Measurements from ENCODE around the gene CAB39.

CAB39 gene

GRCh38 chr2:230861552-230862255 is 149.1 kb downstream of the CAB39 start:
- in situ Hi-C loops (cut with HindIII; ENCODE audit: low pct_ligation_motif_present, low sequenced_read_pairs) = no loop called here
- TF ChIP-seq, protein P1, sequence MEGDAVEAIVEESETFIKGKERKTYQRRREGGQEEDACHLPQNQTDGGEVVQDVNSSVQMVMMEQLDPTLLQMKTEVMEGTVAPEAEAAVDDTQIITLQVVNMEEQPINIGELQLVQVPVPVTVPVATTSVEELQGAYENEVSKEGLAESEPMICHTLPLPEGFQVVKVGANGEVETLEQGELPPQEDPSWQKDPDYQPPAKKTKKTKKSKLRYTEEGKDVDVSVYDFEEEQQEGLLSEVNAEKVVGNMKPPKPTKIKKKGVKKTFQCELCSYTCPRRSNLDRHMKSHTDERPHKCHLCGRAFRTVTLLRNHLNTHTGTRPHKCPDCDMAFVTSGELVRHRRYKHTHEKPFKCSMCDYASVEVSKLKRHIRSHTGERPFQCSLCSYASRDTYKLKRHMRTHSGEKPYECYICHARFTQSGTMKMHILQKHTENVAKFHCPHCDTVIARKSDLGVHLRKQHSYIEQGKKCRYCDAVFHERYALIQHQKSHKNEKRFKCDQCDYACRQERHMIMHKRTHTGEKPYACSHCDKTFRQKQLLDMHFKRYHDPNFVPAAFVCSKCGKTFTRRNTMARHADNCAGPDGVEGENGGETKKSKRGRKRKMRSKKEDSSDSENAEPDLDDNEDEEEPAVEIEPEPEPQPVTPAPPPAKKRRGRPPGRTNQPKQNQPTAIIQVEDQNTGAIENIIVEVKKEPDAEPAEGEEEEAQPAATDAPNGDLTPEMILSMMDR (IDR thresholded peaks at IDR 0.05; ENCODE audit: low read depth, low read length, missing control alignments) = no peak
- Histone ChIP-seq H3K27me3 (replicated peaks) (peaks cover 9% of the 10 kb centered on the region), H3K27ac (no peak overlapping the region), H3K36me3 (replicated peaks) (no peaks in the 10 kb centered on the region), H3K4me3 (ENCODE audit: low read depth, low read length) (no peak overlapping the region)
- no peak for DNase-seq

GRCh38 chr2:230862292-230862691 is 149.7 kb downstream of the CAB39 start:
- in situ Hi-C loops (cut with HindIII; ENCODE audit: low pct_ligation_motif_present, low sequenced_read_pairs) = no loop called here
- Histone ChIP-seq H3K36me3 (replicated peaks) (no peaks in the 10 kb centered on the region), H3K4me3 (ENCODE audit: low read depth, low read length) (no peak overlapping the region), H3K27ac (no peak overlapping the region), H3K27me3 (replicated peaks) (peaks cover 9% of the 10 kb centered on the region)
- TF ChIP-seq, protein P1 (IDR thresholded peaks at IDR 0.05; ENCODE audit: low read depth, low read length, missing control alignments) = no peak
- DNase-seq = no peak

DNA sequence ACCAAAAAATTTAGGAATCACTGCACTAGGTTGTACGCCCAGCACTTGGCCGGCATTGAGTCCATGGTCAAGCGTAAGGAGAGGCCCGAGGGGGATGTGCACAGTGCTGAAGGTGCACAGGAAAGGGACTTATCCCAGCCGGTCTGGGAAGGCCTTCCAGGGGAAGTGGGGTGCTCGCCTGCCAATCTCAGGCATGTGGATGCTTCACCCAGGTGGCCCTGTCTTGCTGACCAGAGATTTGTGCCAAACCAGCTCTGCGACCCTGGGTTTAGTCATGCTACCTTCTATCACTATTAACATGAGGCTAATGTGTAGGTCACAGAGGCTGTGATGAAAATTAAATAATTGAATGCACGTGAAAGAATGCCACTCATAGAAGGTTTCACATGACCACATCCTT is 150.4 kb downstream of the CAB39 start:
- no peak for DNase-seq
- Histone ChIP-seq H3K36me3 (replicated peaks) (no peaks in the 10 kb centered on the region), H3K27me3 (replicated peaks) (peaks cover 5% of the 10 kb centered on the region), H3K4me3 (ENCODE audit: low read depth, low read length) (no peak overlapping the region), H3K27ac (no peak overlapping the region)
- TF ChIP-seq, protein P1 (IDR thresholded peaks at IDR 0.05; ENCODE audit: low read depth, low read length, missing control alignments) = no peak
- in situ Hi-C loops (cut with HindIII; ENCODE audit: low pct_ligation_motif_present, low sequenced_read_pairs) = no loop called here

GRCh38 chr2:230863442-230864121 is 150.9 kb downstream of the CAB39 start:
- TF ChIP-seq, protein P1 (IDR thresholded peaks at IDR 0.05; ENCODE audit: low read depth, low read length, missing control alignments) = no peak
- no peak overlapping the region for H3K27ac ChIP-seq
- no peaks in the 10 kb centered on the region for H3K36me3 ChIP-seq (replicated peaks)
- H3K4me3 ChIP-seq (ENCODE audit: low read depth, low read length) = no peak overlapping the region
- no peak for DNase-seq
- in situ Hi-C loops (cut with HindIII; ENCODE audit: low pct_ligation_motif_present, low sequenced_read_pairs) = no loop called here
- H3K27me3 ChIP-seq (replicated peaks) = peaks cover 5% of the 10 kb centered on the region

DNA sequence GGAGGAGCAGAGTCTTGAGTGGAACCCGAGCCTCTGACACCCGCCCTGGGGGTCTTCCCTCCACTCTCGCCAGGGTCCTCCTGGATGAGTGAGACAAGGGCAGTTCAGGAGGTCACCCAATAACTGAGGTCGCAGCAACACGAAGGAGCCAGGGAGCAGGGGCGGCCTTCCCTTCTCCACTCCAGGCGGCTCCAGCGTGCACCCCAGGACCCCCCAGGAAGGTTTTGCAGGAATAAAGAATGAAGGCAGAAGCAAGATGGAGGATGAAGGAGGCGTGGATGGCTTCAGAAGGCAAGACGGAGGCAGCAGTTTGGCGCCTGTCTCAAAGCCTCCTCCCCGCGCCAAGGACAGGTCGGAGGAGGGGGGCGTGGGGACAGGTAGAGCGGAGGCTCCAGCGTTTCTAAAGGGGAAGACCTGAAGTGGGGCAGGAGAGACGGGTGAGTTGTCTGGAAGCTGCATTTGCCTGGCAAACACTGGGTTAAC is 151.5 kb downstream of the CAB39 start:
- Histone ChIP-seq H3K4me3 (ENCODE audit: low read depth, low read length) (peak overlapping the region; percentile 72), H3K27ac (no peak overlapping the region), H3K27me3 (replicated peaks) (peaks cover 5% of the 10 kb centered on the region), H3K36me3 (replicated peaks) (no peaks in the 10 kb centered on the region)
- no peak for DNase-seq
- TF ChIP-seq, protein P1 (IDR thresholded peaks at IDR 0.05; ENCODE audit: low read depth, low read length, missing control alignments) = no peak
- in situ Hi-C loops (cut with HindIII; ENCODE audit: low pct_ligation_motif_present, low sequenced_read_pairs) = no loop called here
